Measurements from ENCODE around the gene EHMT1.
"Not testable (repeated sequence)": the region's sequence is repeated elsewhere in the genome, so short reads cannot be mapped to it uniquely, and the experiment has no call there.

The EHMT1 gene

GRCh38 chr9:137590469-137591383, 28.1 kb upstream of the EHMT1 start, which contains the start of gene ZMYND19:
Gene ZMYND19, minus strand, starts transcription at chr9:137590512. Its CDS starts 249 bp downstream, at chr9:137590263.
- peak; percentile 90 for DNase-seq

GRCh38 chr9:137592767-137593166, 26.0 kb upstream of the EHMT1 start:
- no peak for DNase-seq

GRCh38 chr9:137593176-137593575, 25.6 kb upstream of the EHMT1 start:
- DNase-seq, result no peak

GRCh38 chr9:137596577-137596976, 22.2 kb upstream of the EHMT1 start:
- DNase-seq, result not testable (repeated sequence)

GRCh38 chr9:137598943-137599342, 19.9 kb upstream of the EHMT1 start:
- DNase-seq, result no peak

GRCh38 chr9:137602661-137603060, 16.1 kb upstream of the EHMT1 start:
- no peak for DNase-seq

GRCh38 chr9:137603879-137604278, 14.9 kb upstream of the EHMT1 start:
- no peak for DNase-seq

- no peak for DNase-seq
Measured at GRCh38 chr9:137604345-137605086, 14.3 kb upstream of the EHMT1 start.

GRCh38 chr9:137605121-137606004, 13.4 kb upstream of the EHMT1 start, which contains the start of gene ARRDC1:
Gene ARRDC1, plus strand, starts transcription at chr9:137605686. Its CDS starts 32 bp downstream, at chr9:137605718.
- peak; percentile 89 for DNase-seq

- DNase-seq, result peak; percentile 35
Measured at GRCh38 chr9:137606005-137606621, 12.7 kb upstream of the EHMT1 start.

GRCh38 chr9:137606734-137607138, 12.1 kb upstream of the EHMT1 start:
- no peak for DNase-seq

GRCh38 chr9:137607141-137607857, 11.5 kb upstream of the EHMT1 start:
- no peak for DNase-seq

GRCh38 chr9:137610944-137611343, 7.9 kb upstream of the EHMT1 start:
- DNase-seq, result no peak

- peak; percentile 34 for DNase-seq
Measured at GRCh38 chr9:137611623-137612609, 6.9 kb upstream of the EHMT1 start.

GRCh38 chr9:137612741-137613142, 6.1 kb upstream of the EHMT1 start:
- no peak for DNase-seq

GRCh38 chr9:137613259-137613658, 5.5 kb upstream of the EHMT1 start:
- DNase-seq, result no peak

- DNase-seq, result no peak
Measured at GRCh38 chr9:137613738-137614523, 4.9 kb upstream of the EHMT1 start.

GRCh38 chr9:137614631-137615386, 4.0 kb upstream of the EHMT1 start:
- no peak for DNase-seq
